GM12878 (cell line): ENCODE measurements around the gene DDX56. TPM values are rescaled to one million over a fixed set of nuclear protein-coding genes. Genes with fewer than 3 reads are reported as not detected.

Experiments
- ATAC-seq: fragments of 200-7000 bp; cut with Tn5 transposase; 3 replicates; pipeline ENCODE4 v1.9.1; 2020; ENCODE audit warnings: mild to moderate bottlenecking, moderate library complexity
- BruUV-seq: library from RNA; stranded (reverse); fragments of 400-500 nt; replicated peaks from 2 replicates; lab custom pipeline; 2021; lab: Mats Ljungman, UMichigan
- CTCF ChIA-PET: fragments of 300-600 bp; sonication (Branson Sonifier 250); formaldehyde crosslinking; extraction: SDS; loops from one replicate; lab custom pipeline; 2021; ENCODE audit warnings: inconsistent platforms; lab: Yijun Ruan, JAX
- POLR2A ChIA-PET: fragments of 350-600 bp; formaldehyde crosslinking; extraction: SDS; loops from one replicate; lab custom pipeline; 2021; ENCODE audit warnings: inconsistent platforms; lab: Charles Lee
- RAD21 ChIA-PET: fragments of 300-600 bp; sonication (Branson Sonifier 250); formaldehyde crosslinking; loops from one replicate; lab custom pipeline; 2023; ENCODE audit warnings: antibody characterized with exemption; ENCODE audit not compliant: unreplicated experiment; lab: Charles Lee
- SMC1A ChIA-PET: fragments of 300-600 bp; sonication (Branson Sonifier 250); formaldehyde crosslinking; loops from one replicate; lab custom pipeline; 2023; ENCODE audit not compliant: unreplicated experiment, uncharacterized antibody; lab: Charles Lee
- DNase-seq: peaks from one replicate; pipeline ENCODE4 v3.0.0-alpha.2; 2011; ENCODE audit warnings: low read depth, low spot score
- FAIRE-seq: peaks from 3 replicates; lab custom pipeline; 2011; peaks lifted over from hg19 to GRCh38; lab: Jason Lieb, UNC
- H2AFZ ChIP-seq: 2 replicates; pipeline ENCODE4 v1.6.0; 2011; ENCODE audit warnings: low read depth, low read length, control low read depth; ENCODE audit not compliant: control insufficient read depth
- H3K27ac ChIP-seq: 2 replicates; pipeline ENCODE4 v1.5.1; 2011; ENCODE audit warnings: control low read depth; ENCODE audit not compliant: control insufficient read depth, insufficient read depth
- H3K27me3 ChIP-seq, 2 experiments: replicated peaks in 1 of 2; 2 replicates each; pipeline versions ENCODE4 v1.6.0 to v1.6.1; 2011; ENCODE audit warnings: low read length in 1 of 2; ENCODE audit not compliant: control insufficient read depth in 2 of 2, insufficient read depth in 2 of 2
- H3K36me3 ChIP-seq, 2 experiments: 2 replicates each; pipeline ENCODE4 v1.5.1; 2011; ENCODE audit warnings: low read length in 1 of 2; ENCODE audit not compliant: control insufficient read depth in 2 of 2, insufficient read depth in 2 of 2
- H3K4me1 ChIP-seq: 2 replicates; pipeline ENCODE4 v1.6.1; 2011; ENCODE audit warnings: mild to moderate bottlenecking, low read length, moderate library complexity, mixed read lengths; ENCODE audit not compliant: control insufficient read depth, insufficient read depth
- H3K4me2 ChIP-seq: 2 replicates; pipeline ENCODE4 v1.6.0; 2011; ENCODE audit warnings: control low read depth; ENCODE audit not compliant: control insufficient read depth, insufficient read depth
- H3K4me3 ChIP-seq: fragments of 200-600 bp; sonication (generic); 2 replicates; pipeline ENCODE4 v1.5.1; 2016
- H3K79me2 ChIP-seq: 2 replicates; pipeline ENCODE4 v1.6.0; 2011; ENCODE audit warnings: low read length; ENCODE audit not compliant: control insufficient read depth, insufficient read depth
- H3K9ac ChIP-seq: 2 replicates; pipeline ENCODE4 v1.8.0; 2011; ENCODE audit warnings: low read length, control low read depth, mixed read lengths; ENCODE audit not compliant: control insufficient read depth, insufficient read depth
- H3K9me3 ChIP-seq: replicated peaks from 3 replicates; pipeline ENCODE4 v1.5.1; 2011; ENCODE audit warnings: mild to moderate bottlenecking, low read length; ENCODE audit not compliant: control insufficient read depth, insufficient read depth
- H4K20me1 ChIP-seq: 2 replicates; pipeline ENCODE4 v1.6.0; 2011; ENCODE audit not compliant: control insufficient read depth, insufficient read depth
- CHD4 ChIP-seq: fragments of 200-600 bp; sonication (generic); IDR thresholded peaks from 2 replicates; pipeline ENCODE4 v1.6.1; 2016; ENCODE audit warnings: mild to moderate bottlenecking
- ETV6 ChIP-seq, 2 experiments: fragments of 450-650 bp in 1 of 2; IDR thresholded peaks in 1 of 2; conservative IDR thresholded peaks in 1 of 2; 2 replicates each; pipeline ENCODE4 v1.6.1; 2014; ENCODE audit warnings: antibody characterized with exemption in 1 of 2, borderline replicate concordance in 1 of 2, low read depth in 1 of 2, mild to moderate bottlenecking in 1 of 2, moderate library complexity in 1 of 2
- IKZF2 ChIP-seq, 2 experiments: fragments of 450-650 bp; IDR thresholded peaks; 2 replicates each; pipeline ENCODE4 v1.6.1; 2017; ENCODE audit warnings: mild to moderate bottlenecking in 2 of 2, moderate library complexity in 2 of 2
- MEF2B ChIP-seq: fragments of 450-650 bp; IDR thresholded peaks from 2 replicates; pipeline ENCODE4 v1.6.1; 2018; ENCODE audit warnings: mild to moderate bottlenecking, moderate library complexity; ENCODE audit not compliant: partially characterized antibody, poor library complexity, severe bottlenecking
- RUNX3 ChIP-seq: IDR thresholded peaks from 2 replicates; pipeline ENCODE4 v1.6.1; 2012; ENCODE audit warnings: low read length, inconsistent platforms
- TAF1 ChIP-seq: IDR thresholded peaks from 2 replicates; pipeline ENCODE4 v1.6.1; 2011; ENCODE audit warnings: mild to moderate bottlenecking, low read depth, low read length, borderline replicate concordance
- WGBS: methylation state at CpG from one replicate; pipeline ENCODE4 v1.1.6; 2016; ENCODE audit warnings: low lambda C conversion rate; ENCODE audit not compliant: insufficient replicate concordance, insufficient coverage; ENCODE audit errors: missing lambda C conversion rate; 5-methylcytosine and 5-hydroxymethylcytosine counted together
- in situ Hi-C: fragments of 300-500 bp; cut with MboI; formaldehyde crosslinking; loops from 9 replicates; pipeline ENCODE4 v1.14.3; 2018; ENCODE audit warnings: mixed read lengths
- intact Hi-C: fragments of 100-400 bp; cut with micrococcal nuclease; formaldehyde crosslinking; loops from one replicate; pipeline ENCODE4 v1.14.2; 2022; ENCODE audit not compliant: unreplicated experiment
- polyA plus RNA-seq, 11 experiments: library from polyadenylated mRNA; depleted of rRNA in 4 of 11; unstranded in 6 of 11; stranded (reverse) in 5 of 11; fragments of >200 nt; fragmentation: Nextera tagmentation in 4 of 11; fragmentation: Illumina TruSeq in 1 of 11; extraction: Ambion mirVana in 4 of 11; extraction: Trizol in 1 of 11; gene quantifications; 1 replicate in 1 of 11; 2 replicates in 10 of 11; pipeline versions ENCODE4 v1.2.1 to v1.2.3, GENCODE V29; 2011 to 2016; ENCODE audit warnings: inconsistent platforms in 2 of 11, missing spikeins in 2 of 11, low read depth in 1 of 11
- total RNA-seq, 4 experiments: library from RNA; depleted of rRNA in 3 of 4; stranded (reverse); fragments of >200 nt in 3 of 4; fragmentation: Illumina TruSeq in 1 of 4; extraction: Trizol in 1 of 4; gene quantifications; 2 replicates each; pipeline versions ENCODE4 v1.2.1 to v1.2.3, GENCODE V29; 2013 to 2021

The DDX56 gene
- total and polyA plus RNA-seq, 10 of the 15 experiments (the other 5 are each of a cell fraction or from before 2014, with no cell fraction given), result 19.8 to 136 (median 81.3) TPM

DNA sequence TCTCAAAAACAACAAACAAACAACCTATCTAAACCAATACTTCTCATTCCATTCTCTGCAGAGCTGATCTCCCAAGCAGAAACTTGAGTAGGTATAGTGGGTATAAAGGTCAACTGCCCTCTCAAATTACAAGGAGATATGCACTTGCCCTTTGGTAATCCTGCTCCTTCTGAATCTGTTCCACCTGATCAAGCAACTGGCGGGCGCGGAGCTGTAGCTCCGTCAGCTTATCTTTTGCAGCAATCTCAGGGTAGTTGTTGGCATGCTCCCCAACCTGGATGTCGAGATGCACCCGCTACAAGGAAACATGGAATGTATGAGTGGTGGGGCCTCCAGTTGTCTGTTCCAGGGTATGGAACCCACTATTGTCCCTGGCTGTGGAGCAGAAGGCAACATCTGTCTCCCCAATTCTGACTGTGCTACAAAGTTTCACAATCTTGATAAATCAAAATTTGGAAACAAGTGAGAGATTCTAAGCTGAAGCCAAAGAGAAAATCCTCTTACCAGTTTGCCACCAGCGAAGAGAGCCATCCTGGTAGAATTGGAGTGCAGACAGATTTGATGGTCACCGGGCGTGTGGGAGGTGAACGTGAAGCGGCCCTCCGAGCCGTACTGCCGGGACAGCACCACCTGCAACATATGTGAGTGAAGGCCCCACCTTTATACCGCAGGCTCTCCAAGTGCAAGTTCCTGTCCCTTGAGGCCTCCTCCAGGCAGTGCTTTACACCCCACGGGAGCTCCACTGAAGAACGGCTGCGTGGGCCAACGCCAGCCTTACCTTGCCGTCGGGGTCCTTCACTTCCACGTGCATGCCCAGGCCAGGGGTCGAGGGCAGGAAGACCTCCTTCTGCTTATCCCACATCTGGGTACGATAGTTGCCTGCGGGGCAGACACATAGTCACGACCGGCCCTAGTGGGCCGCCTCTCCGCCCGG is 7.5 kb upstream of the DDX56 start:
- TF ChIP-seq CHD4, result no peak
- peak in 1 of 2 experiments; percentile 10; a peak in 1 of 4 replicates for TF ChIP-seq ETV6 (conservative IDR thresholded peaks at IDR 0.05 in 1 of 2, IDR thresholded peaks at IDR 0.05 in 1 of 2; ENCODE audit: borderline replicate concordance in 1 of 2, low read depth in 1 of 2)
- peak; percentile 33; the same call in 1 of the 2 replicates for TF ChIP-seq TAF1
- peak; percentile 30; the same call in 1 of the 2 replicates for TF ChIP-seq RUNX3
- TF ChIP-seq IKZF2 (IDR thresholded peaks at IDR 0.05), result peak in 1 of 2 experiments; percentile 18; a peak in 1 of 4 replicates
- peak; percentile 61 for TF ChIP-seq MEF2B
- TF ChIP-seq, all 136 proteins: peak for 5
- CTCF ChIA-PET, result interaction anchor here (1.0 to 4.0 kb wide), 4 partner anchors 9 to 341 kb away, joined by 4 to 16 read pairs (median 5); no protein-coding TSS in a partner anchor
- H3K27me3 ChIP-seq, result no peaks in the 10 kb centered on the region
- SMC1A ChIA-PET, result interaction anchor here (1.0 to 3.4 kb wide), 7 partner anchors 24 to 268 kb away, joined by 3 to 10 read pairs (median 5); partner anchors contain the start of gene H2AZ2
- peak overlapping the region; percentile 73 for H3K4me3 ChIP-seq
- POLR2A ChIA-PET, result interaction anchor here (0.6 to 3.6 kb wide), 9 partner anchors 9 to 1969 kb away, joined by 4 to 20 read pairs (median 13); partner anchors contain the start of genes DDX56, H2AZ2 and OGDH
- DNase-seq, result no peak
- no peaks in the 10 kb centered on the region for H4K20me1 ChIP-seq
- intact Hi-C loops, result loop anchor here (5.0 kb wide), 1 partner anchor 216 kb away; the partner anchor contains the start of gene PPIA
- no peak for FAIRE-seq
- RAD21 ChIA-PET, result interaction anchor here (0.7 to 3.5 kb wide), 4 partner anchors 8 to 419 kb away, joined by 3 to 26 read pairs (median 6); partner anchors contain the start of genes CCM2, DDX56, H2AZ2 and OGDH
- ATAC-seq, result peak; percentile 69
- H3K79me2 ChIP-seq, result peaks cover 20% of the 10 kb centered on the region
- in situ Hi-C loops, result no loop called here
- H3K36me3 ChIP-seq, result peaks cover 4 to 11% of the 10 kb centered on the region in 2 experiments
- H3K9me3 ChIP-seq, result no peaks in the 10 kb centered on the region
- peak overlapping the region; percentile 62 for H3K4me2 ChIP-seq
- TSS peak; percentile 57 for BruUV-seq
- 21% methylated on average over 30 of the region's 30 CpGs for WGBS
- peak overlapping the region; percentile 86 for H3K27ac ChIP-seq
- H3K4me1 ChIP-seq, result peaks cover 4% of the 10 kb centered on the region; the same call in 1 of the 2 replicates
- H3K9ac ChIP-seq, result peak overlapping the region; percentile 87
- peak overlapping the region; percentile 78; the same call in 1 of the 2 replicates for H2AFZ ChIP-seq
